Measurements from ENCODE around the gene NACA.

The NACA gene

DNA sequence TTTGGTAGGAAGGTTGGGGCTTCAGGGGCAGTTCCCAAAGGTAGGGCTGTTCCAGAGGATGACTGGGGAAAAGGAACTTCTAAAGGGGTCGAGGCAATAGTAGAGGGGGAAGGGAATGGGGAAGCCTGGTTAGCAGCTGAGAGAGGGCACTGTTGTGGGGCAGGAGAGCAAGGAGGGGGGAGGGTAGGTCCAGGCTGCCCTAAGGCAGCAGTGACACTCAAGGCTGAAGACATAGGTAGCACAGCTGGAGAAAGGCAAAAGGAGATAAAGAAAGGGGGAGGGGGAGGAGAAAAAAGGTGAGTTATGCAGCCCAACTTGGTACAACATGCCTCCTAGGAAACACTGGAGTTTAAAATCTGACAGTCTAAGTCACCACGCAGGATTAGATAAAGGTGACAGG is 3.9 kb downstream of the NACA start:
- peaks cover 4% of the 10 kb centered on the region for H3K27me3 Mint-ChIP-seq (ENCODE audit: low read depth, poor library complexity)
- H3K9me3 Mint-ChIP-seq, result no peaks in the 10 kb centered on the region
- H3K4me3 Mint-ChIP-seq, result peak overlapping the region; percentile 99
- peaks cover 77% of the 10 kb centered on the region for H3K4me1 Mint-ChIP-seq
- no peak overlapping the region for H3K27ac Mint-ChIP-seq
- peaks cover 52% of the 10 kb centered on the region for H3K36me3 Mint-ChIP-seq (ENCODE audit: low read depth)
- no peak for DNase-seq
- TF ChIP-seq, protein P1, sequence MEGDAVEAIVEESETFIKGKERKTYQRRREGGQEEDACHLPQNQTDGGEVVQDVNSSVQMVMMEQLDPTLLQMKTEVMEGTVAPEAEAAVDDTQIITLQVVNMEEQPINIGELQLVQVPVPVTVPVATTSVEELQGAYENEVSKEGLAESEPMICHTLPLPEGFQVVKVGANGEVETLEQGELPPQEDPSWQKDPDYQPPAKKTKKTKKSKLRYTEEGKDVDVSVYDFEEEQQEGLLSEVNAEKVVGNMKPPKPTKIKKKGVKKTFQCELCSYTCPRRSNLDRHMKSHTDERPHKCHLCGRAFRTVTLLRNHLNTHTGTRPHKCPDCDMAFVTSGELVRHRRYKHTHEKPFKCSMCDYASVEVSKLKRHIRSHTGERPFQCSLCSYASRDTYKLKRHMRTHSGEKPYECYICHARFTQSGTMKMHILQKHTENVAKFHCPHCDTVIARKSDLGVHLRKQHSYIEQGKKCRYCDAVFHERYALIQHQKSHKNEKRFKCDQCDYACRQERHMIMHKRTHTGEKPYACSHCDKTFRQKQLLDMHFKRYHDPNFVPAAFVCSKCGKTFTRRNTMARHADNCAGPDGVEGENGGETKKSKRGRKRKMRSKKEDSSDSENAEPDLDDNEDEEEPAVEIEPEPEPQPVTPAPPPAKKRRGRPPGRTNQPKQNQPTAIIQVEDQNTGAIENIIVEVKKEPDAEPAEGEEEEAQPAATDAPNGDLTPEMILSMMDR (IDR thresholded peaks at IDR 0.05), result no peak

DNA sequence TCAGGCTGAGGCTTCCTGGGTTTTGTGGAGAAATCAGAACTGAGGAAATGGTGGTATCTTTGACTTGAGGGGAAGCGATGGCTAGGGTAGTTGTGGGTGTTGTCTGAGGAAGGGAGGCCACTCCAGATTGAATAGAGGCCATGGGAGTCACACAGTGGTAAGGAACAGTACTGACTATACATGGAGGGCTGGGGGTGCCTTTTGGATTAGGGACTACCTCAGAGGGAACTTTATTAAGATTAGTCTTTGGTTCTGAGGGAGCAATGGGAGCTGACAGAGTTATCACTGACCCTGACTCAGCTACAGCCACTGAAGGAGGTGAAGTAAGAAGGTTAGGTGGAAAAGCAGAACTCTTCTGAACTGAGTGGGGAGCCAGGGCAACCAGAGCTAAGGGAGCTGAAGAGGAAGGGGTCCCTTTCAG is 4.4 kb downstream of the NACA start:
- Mint-ChIP-seq H3K27ac (no peak overlapping the region), H3K36me3 (ENCODE audit: low read depth) (peaks cover 57% of the 10 kb centered on the region), H3K4me3 (peak overlapping the region; percentile 45), H3K4me1 (peaks cover 77% of the 10 kb centered on the region), H3K27me3 (ENCODE audit: low read depth, poor library complexity) (peaks cover 4% of the 10 kb centered on the region), H3K9me3 (no peaks in the 10 kb centered on the region)
- DNase-seq, result no peak
- TF ChIP-seq, protein P1 (IDR thresholded peaks at IDR 0.05), result no peak

DNA sequence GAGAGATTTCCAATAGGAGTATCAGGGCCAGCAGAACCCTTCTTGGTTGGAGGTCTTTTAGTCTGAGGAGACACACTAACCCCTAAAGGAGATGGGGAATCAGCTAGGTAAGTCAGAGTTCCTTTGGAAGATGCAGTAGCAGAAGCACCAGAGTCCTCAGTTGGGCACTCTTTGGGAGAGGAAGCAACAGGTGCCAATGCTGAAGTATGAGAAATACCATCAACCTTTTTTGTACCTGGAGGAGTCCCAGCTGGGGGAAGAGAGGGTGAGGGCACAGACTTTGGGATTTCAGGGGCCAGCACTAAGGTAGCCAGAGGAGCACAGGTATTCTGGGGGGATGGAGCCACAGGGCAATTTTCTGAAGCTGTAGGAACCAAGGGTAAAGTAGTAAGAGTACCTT is 6.0 kb downstream of the NACA start:
- TF ChIP-seq, protein P1 (IDR thresholded peaks at IDR 0.05), result no peak
- peaks cover 74% of the 10 kb centered on the region for H3K4me1 Mint-ChIP-seq
- H3K4me3 Mint-ChIP-seq, result peak overlapping the region; percentile 26
- H3K27ac Mint-ChIP-seq, result peak overlapping the region; percentile 97
- H3K9me3 Mint-ChIP-seq, result no peaks in the 10 kb centered on the region
- H3K36me3 Mint-ChIP-seq (ENCODE audit: low read depth), result peaks cover 74% of the 10 kb centered on the region
- H3K27me3 Mint-ChIP-seq (ENCODE audit: low read depth, poor library complexity), result peaks cover 4% of the 10 kb centered on the region
- DNase-seq, result no peak

DNA sequence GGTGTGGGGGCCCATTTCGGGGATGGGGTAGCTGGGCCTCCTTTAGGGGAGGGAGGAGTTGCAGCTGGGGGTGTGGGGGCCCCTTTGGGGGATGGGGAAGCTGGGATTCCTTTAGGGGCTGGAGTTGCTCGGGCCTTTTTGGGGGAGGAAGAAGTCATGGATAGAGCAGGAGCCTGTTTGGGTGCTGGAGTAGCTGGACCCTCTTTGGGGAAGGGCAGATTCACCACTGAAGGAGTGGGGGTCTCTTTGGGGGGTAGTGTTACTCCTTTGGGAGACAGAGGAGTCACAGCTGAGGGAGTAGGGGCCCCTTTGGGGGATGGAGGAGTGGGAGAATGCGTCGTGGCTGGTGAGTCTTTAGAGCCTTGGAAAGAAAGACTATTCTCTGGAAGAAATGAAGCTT is 6.5 kb downstream of the NACA start:
- Mint-ChIP-seq H3K27ac (peak overlapping the region; percentile 97), H3K27me3 (ENCODE audit: low read depth, poor library complexity) (peaks cover 4% of the 10 kb centered on the region), H3K4me3 (peak overlapping the region; percentile 26), H3K36me3 (ENCODE audit: low read depth) (peaks cover 78% of the 10 kb centered on the region), H3K9me3 (no peaks in the 10 kb centered on the region), H3K4me1 (peaks cover 70% of the 10 kb centered on the region)
- TF ChIP-seq, protein P1 (IDR thresholded peaks at IDR 0.05), result no peak
- DNase-seq, result no peak

DNA sequence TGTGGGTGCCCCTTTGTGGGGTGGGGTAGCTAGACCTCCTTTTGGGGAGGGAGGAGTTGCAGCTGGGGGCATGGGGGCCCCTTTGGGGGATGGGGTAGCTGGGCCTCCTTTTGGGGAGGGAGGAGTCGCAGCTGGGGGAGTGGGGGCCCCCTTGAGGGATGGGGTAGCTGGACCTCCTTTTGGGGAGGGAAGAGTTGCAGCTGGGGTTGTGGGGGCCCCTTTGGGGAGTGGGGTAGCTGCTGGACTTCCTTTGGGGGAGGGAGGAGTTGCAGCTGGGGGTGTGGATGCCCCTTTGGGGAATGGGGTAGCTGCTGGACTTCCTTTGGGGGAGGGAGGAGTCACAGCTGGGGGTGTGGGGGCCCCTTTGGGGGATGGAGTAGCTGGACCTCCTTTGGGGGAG is 7.0 kb downstream of the NACA start:
- Mint-ChIP-seq H3K9me3 (no peaks in the 10 kb centered on the region), H3K4me3 (no peak overlapping the region), H3K27me3 (ENCODE audit: low read depth, poor library complexity) (peaks cover 4% of the 10 kb centered on the region), H3K4me1 (peaks cover 65% of the 10 kb centered on the region), H3K36me3 (ENCODE audit: low read depth) (peaks cover 83% of the 10 kb centered on the region), H3K27ac (no peak overlapping the region)
- no peak for DNase-seq
- TF ChIP-seq, protein P1 (IDR thresholded peaks at IDR 0.05), result no peak

All from nephron progenitor cell (in vitro differentiated cells).